GM21390 (cell line): ENCODE measurements around the gene SPATA25.
"Not testable (repeated sequence)": the region's sequence is repeated elsewhere in the genome, so short reads cannot be mapped to it uniquely, and the experiment has no call there.

Experiments used
- ATAC-seq: cut with Tn5 transposase; IDR thresholded peaks from one replicate; pipeline ENCODE4 v1.9.1; 2021; ENCODE audit not compliant: unreplicated experiment

SPATA25 gene

DNA sequence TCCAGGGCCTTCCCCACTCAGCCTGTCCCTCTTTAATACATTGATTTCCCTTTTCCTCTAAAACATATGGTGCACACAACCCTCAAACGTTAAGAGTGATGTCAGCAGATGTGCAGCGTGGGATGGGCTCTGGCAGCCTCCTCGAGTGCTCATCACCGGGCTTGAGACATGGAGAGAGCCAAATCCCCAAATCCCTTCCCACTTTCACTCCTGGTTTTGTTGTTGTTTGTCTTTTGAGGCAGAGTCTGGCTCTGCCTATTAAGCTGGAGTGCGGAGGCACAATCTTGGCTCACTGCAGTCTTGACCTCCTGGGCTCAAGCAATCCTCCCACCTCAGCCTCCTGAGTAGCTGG, 30.3 kb upstream of the SPATA25 start:
- no peak for ATAC-seq

DNA sequence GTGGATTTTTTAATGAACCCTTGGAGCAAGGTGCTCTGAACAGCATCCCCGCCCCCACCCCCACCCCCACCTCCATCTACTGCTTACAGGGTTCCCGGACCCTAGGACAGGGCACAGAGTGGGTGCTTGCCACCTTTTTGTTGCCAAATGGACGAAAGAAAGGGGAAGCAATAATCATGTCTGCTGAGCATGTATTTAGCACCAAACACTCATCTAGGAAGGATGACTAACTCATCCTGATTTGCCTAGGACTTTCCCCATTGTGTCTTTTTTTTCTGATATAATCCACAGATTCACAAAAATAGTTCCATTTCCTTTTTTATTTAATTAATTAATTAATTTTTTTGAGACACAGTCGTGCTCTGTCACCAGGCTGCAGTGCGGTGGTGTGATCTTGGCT, 25.7 kb upstream of the SPATA25 start:
- ATAC-seq, result no peak

DNA sequence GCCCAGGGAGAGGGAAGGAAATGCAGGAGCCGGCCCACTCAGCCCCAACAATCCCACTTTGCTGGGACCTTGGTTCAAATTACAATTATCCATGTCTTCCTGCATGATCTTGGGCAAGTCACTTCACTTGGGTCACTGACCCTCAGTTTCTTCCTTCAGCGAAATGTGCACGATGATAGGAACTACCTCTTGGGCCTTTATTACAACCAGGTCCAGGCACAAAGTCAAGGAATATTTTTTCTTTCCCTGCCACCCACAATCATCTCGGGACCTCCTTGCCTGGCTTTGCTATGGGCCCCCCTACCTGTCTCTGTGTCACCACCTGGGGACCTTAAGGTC, 24.9 kb upstream of the SPATA25 start:
- no peak for ATAC-seq

DNA sequence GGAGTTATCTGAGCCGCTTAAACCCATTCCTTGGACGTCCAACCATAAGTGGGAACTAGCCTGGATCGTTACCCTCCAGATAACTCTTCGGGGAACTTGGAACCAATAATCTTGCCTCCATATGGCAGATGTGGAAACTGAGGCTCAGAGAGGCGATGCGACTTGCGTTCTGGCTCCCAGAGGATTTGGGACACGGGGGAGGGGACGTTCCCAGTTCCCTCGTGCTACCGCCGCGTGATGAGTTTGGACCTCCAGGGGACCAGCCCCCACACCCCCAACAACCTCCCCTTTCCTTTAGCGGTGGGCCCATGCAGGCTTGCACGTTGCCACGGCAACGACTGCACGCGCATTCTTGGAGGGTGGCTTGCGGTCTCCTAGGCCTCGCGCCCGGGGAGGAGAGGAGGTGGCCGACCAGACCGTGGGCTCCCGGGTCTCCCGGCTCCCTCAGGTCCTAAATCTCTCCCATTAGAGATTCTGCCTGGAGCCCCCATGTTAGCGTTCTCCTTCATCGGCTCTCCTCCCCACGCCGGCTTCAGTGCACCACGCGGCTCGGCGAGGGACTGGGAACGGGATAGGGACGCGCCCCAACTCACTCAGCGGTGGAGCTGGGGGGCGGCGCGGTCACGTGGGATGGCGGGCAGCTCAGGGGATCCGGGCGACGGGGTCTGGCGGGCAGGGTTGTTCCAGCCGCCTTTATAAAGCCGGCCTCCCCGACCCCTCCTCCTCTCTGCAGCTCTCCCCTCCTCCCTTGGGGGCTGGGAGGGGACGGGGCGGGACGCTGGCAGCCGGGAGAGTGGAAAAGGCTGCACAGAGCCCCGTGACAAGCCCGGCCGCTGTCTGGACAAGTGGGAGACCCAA, 24.3 kb upstream of the SPATA25 start, which contains the start of gene PLTP:
Gene PLTP (minus strand): TSS at position 670 of the 858 bp plus-strand sequence. CDS start 703 bp downstream, outside the sequence.
- ATAC-seq, result no peak

- peak; percentile 77 for ATAC-seq
Observed at GRCh38 chr20:45910670-45911485, 23.5 kb upstream of the SPATA25 start.

- ATAC-seq, result no peak
Observed at GRCh38 chr20:45909817-45910669, 22.6 kb upstream of the SPATA25 start.

GRCh38 chr20:45909336-45909808, 21.9 kb upstream of the SPATA25 start:
- no peak for ATAC-seq

- ATAC-seq, result no peak
Observed at GRCh38 chr20:45908084-45908483, 20.7 kb upstream of the SPATA25 start.

GRCh38 chr20:45907219-45907948, 20.0 kb upstream of the SPATA25 start:
- ATAC-seq, result no peak

DNA sequence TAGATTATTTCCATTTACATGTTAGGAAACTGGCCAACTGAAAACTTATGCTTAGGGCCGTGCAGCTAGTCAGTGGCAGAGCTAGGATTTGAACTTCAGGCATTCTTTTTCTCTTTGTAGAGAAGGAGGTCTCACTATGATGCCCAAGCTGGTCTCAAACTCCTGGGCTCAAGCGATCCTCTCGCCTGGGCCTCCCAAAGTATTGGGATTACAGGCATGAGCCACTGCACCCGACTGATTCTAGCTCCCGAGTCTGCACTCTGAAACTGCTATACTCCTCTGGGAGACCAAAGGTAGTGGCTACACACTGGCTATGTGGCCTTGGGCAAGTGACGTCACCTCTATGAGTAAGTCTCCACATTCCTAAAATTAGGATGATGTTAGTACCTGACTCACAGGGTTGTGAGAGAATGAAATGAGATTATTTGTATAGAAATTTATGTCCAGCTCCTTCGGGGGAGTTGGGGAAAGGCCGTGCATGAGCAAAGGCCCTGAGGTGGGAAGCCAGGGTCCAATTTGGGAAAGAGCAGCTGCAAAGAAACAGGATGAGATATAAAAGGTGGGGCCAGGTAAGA, 18.2 kb upstream of the SPATA25 start:
- no peak for ATAC-seq

GRCh38 chr20:45904583-45905504, 17.4 kb upstream of the SPATA25 start:
- ATAC-seq, result no peak

DNA sequence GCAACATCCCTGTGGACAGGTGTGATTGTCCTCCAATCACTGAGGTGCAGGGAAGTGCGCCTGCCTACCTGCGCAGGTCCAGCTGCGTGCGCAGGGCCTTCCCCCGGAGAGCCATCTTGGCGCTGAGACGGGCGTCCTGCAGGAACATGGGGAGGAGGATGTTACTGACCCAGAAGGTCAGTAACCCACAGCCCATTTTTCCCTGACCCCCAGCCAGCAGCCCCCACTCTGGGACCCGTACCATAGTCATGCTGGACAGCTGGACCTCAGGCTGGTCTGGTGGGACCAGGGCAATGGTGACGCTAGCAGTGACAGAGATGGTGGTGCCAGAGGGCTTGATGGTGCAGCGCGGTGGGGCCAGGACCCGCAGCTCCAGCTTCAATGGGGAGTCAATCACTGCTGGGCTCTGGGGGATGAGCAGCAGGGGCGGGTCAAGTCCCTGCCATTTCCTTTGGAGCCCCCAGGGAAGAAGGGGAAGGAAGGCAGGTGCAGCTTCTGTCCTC, 14.8 kb upstream of the SPATA25 start:
- ATAC-seq, result no peak

- ATAC-seq, result not testable (repeated sequence)
Observed at GRCh38 chr20:45901332-45901731, 13.9 kb upstream of the SPATA25 start.

- ATAC-seq, result no peak
Observed at GRCh38 chr20:45899046-45899835, 11.8 kb upstream of the SPATA25 start.

GRCh38 chr20:45898285-45898684, 10.9 kb upstream of the SPATA25 start:
- no peak for ATAC-seq

GRCh38 chr20:45897692-45898091, 10.3 kb upstream of the SPATA25 start:
- ATAC-seq, result no peak

- no peak for ATAC-seq
Observed at GRCh38 chr20:45897289-45897688, 9.9 kb upstream of the SPATA25 start.

DNA sequence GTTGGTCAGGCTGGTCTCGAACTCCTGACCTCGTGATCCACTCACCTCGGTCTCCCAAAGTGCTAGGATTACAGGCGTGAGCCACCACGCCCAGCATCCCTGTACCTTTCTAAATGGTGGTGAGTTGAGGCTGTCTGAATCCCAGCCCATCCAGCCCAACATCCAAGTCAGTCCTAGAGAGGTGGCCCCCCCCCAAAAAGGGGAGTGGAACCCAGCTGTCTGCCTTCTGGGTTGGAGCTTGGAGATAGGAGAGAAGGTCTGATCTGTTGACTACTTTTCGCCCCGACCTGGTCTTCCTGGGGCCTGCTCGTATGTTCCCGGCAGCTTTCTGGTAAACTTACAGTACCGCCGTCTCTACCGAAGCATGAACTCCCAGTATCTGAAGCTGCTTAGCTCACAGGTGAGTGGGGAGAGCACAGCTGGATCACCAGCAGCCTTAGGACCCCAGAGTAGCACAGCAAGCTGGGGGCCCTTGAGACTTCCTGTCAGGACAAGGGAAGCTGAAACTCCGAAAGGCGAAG, 9.3 kb upstream of the SPATA25 start:
- no peak for ATAC-seq
